AG10803 (cell line): ENCODE measurements around the gene CPNE4.
A peak's percentile ranks its signal among the peaks of the same experiment; 100 is the strongest.

ENCODE experiments used
- DNase-seq: peaks from one replicate; pipeline ENCODE4 v3.0.0; 2010; ENCODE audit warnings: low read depth
- H3K4me3 ChIP-seq: 2 replicates; pipeline ENCODE4 v1.5.1; 2011; ENCODE audit warnings: mild to moderate bottlenecking, low read length, control low read depth
- TF ChIP-seq, protein P1 (sequence below): conservative IDR thresholded peaks from 2 replicates; pipeline ENCODE4 v1.5.1; 2011; ENCODE audit warnings: mild to moderate bottlenecking, low read length, control low read depth, inconsistent platforms

Gene CPNE4

DNA sequence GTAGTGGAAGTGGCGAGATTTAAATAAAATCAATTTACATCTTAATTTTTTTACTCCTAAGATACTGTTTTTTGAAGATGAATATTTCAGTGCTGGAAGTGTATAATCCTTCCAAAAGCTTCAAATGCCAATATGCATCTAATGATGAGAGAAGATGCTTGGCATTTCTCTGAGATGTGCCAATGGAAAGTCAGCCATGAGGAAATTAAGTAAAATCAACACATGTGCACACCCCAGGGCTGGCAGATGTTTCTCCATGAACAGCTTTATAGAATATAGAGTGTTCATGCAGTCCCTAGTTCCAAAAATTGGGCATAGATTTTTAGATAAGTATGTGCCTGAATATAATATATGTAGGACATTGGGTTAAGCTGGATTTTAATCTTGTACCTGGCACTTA lies 90.1 kb downstream of the CPNE4 start:
- H3K4me3 ChIP-seq = no peak overlapping the region
- TF ChIP-seq, protein P1, sequence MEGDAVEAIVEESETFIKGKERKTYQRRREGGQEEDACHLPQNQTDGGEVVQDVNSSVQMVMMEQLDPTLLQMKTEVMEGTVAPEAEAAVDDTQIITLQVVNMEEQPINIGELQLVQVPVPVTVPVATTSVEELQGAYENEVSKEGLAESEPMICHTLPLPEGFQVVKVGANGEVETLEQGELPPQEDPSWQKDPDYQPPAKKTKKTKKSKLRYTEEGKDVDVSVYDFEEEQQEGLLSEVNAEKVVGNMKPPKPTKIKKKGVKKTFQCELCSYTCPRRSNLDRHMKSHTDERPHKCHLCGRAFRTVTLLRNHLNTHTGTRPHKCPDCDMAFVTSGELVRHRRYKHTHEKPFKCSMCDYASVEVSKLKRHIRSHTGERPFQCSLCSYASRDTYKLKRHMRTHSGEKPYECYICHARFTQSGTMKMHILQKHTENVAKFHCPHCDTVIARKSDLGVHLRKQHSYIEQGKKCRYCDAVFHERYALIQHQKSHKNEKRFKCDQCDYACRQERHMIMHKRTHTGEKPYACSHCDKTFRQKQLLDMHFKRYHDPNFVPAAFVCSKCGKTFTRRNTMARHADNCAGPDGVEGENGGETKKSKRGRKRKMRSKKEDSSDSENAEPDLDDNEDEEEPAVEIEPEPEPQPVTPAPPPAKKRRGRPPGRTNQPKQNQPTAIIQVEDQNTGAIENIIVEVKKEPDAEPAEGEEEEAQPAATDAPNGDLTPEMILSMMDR = no peak
- no peak for DNase-seq

DNA sequence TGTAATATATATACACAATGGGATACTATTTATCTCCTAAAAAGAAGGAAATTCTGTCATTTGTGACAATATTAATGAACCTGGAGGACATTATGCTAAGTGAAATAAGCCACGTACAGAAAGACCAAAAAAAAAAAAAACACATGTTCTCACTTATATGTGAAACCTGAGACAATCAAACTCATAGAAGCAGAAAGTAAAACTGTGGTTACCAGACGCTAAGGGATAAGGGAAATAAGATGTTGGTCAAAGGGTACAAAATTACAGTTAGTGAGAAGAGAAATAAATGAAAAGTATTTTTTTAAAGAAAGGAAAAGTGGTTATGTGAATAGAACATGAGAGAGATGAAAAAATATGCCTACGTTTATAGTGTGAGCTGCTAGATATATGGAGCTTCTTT lies 101.1 kb downstream of the CPNE4 start:
- DNase-seq = no peak
- H3K4me3 ChIP-seq = no peak overlapping the region
- TF ChIP-seq, protein P1 = no peak

DNA sequence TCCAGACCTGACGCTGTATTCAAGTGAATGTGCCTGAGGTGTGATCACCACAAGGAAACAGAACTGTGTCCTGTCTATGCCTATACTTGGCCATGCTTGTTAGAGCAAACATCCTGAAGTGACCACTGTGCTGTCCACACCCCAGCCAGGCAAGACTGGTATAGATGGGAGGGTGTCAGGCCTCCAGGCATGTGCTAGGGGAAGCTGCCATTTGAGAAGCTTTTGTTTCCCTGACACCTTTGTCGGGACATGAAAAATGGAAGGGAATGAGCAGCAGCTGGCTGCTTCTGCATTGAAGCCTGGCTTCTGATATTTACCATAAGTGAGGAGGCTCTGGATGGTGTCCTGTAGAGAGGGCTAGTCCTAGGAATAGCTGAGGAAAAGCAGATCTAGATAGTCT lies 106.2 kb downstream of the CPNE4 start:
- H3K4me3 ChIP-seq = no peak overlapping the region
- TF ChIP-seq, protein P1 = no peak

DNA sequence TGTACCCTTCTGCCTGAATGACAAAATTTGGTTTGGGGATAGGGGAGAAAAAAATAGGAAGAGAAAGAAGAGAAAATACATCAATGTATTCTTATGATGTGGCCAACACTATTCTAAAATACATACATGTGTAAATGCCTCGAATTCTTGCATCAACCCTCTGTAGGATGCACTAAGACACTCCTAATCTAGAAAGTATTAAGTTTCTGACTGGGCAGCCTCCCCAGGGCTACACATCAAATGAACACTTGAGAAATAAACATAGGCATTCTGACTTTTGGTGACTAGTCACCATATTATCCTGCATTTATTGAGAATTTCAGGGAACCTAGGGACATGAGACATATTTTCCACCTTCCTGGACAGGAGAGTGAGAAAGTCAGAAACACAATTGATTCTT lies 109.2 kb downstream of the CPNE4 start:
- TF ChIP-seq, protein P1 = no peak
- no peak overlapping the region for H3K4me3 ChIP-seq
- DNase-seq = peak; percentile 33

More for the DNA sequence above, 106.2 kb downstream of the CPNE4 start:
- DNase-seq = no peak

DNA sequence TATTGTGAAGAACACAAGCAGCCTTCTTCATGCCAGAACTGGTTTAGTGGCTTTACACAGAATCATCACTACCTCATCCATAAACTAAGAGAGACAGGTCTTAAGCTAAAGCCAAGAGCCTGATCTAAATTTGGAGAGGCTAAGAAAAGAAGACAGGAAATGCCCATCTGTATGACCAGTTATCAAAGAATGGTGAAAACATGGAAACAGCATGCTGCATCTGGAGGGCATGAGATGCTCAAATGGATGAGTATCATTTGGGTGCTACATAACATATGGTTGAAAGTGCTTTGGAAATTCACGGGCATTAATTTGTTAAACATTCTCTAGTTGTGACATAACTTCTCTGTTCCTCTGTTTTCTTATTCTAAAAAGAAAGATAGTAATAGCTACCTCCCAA lies 112.5 kb downstream of the CPNE4 start:
- no peak overlapping the region for H3K4me3 ChIP-seq
- TF ChIP-seq, protein P1 = no peak
- DNase-seq = peak; percentile 79

DNA sequence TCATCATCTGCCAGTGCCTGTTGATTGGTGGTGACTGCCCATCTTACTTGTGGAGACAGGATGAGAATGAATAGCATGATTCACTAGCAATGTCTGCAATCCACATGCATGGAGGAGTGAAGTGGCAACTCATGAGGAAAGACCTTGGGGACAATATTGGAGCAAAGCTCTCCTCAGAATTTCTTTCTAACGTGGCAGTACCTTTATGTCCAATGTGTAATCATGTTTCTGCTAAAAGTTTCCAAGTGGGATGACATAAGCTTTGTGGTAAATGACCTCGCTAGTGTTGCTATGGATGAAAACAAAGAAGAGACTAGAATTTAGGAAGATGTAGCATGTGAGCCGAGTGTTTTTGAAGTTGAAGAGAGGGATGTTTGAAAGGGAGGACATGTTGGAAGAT lies 117.8 kb downstream of the CPNE4 start:
- DNase-seq = peak; percentile 38
- TF ChIP-seq, protein P1 = no peak
- no peak overlapping the region for H3K4me3 ChIP-seq

DNA sequence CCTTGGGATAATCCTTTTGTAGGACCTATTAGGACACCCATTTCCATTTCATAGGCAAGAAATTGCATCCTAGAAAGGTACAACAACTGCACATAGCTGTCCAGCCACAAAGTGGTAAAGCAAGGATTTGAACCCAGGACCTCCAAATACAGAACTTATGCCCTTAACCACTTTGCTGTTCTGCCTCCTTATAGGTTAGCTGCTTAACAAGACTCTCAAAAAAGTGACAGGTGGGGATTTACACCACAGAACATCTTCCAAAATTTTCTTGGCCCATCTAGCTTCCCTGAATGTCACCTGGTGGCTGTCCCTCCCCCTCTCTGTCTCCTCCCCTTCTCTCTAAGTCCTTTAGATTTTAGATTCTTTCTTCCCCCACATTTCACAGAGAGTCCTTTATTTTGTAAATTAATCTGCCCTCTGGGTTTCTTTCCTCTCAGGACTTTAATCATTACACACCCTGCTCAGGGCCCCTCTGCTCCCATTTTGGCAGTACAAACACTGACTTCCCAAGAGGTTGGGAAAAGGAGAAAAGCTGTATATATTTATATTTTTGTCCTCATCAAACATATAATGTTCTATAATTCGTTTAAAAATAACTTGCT lies 120.6 kb downstream of the CPNE4 start:
- DNase-seq = no peak
- no peak overlapping the region for H3K4me3 ChIP-seq
- TF ChIP-seq, protein P1 = no peak
